Epithelial cell of esophagus (primary cell): ENCODE measurements around the gene HIPK2.

Experiments used
- DNase-seq: peaks from one replicate; pipeline ENCODE4 v3.0.0; 2010; ENCODE audit warnings: low read depth
- H3K4me3 ChIP-seq: 2 replicates; pipeline ENCODE4 v1.5.1; 2011; ENCODE audit warnings: mild to moderate bottlenecking, low read length, control low read depth
- TF ChIP-seq, protein P1 (sequence below): IDR thresholded peaks from 2 replicates; pipeline ENCODE4 v1.5.1; 2011; ENCODE audit warnings: low read depth, mild to moderate bottlenecking, low read length, control low read depth, inconsistent platforms; ENCODE audit not compliant: insufficient read depth; ENCODE audit errors: missing control alignments

The HIPK2 gene

GRCh38 chr7:139774376-139774775, 3.4 kb downstream of the HIPK2 start:
- no peak overlapping the region for H3K4me3 ChIP-seq
- TF ChIP-seq, protein P1, sequence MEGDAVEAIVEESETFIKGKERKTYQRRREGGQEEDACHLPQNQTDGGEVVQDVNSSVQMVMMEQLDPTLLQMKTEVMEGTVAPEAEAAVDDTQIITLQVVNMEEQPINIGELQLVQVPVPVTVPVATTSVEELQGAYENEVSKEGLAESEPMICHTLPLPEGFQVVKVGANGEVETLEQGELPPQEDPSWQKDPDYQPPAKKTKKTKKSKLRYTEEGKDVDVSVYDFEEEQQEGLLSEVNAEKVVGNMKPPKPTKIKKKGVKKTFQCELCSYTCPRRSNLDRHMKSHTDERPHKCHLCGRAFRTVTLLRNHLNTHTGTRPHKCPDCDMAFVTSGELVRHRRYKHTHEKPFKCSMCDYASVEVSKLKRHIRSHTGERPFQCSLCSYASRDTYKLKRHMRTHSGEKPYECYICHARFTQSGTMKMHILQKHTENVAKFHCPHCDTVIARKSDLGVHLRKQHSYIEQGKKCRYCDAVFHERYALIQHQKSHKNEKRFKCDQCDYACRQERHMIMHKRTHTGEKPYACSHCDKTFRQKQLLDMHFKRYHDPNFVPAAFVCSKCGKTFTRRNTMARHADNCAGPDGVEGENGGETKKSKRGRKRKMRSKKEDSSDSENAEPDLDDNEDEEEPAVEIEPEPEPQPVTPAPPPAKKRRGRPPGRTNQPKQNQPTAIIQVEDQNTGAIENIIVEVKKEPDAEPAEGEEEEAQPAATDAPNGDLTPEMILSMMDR: no peak
- peak; percentile 86 for DNase-seq

GRCh38 chr7:139773371-139773770, 4.4 kb downstream of the HIPK2 start:
- H3K4me3 ChIP-seq: no peak overlapping the region
- TF ChIP-seq, protein P1: no peak
- DNase-seq: no peak

DNA sequence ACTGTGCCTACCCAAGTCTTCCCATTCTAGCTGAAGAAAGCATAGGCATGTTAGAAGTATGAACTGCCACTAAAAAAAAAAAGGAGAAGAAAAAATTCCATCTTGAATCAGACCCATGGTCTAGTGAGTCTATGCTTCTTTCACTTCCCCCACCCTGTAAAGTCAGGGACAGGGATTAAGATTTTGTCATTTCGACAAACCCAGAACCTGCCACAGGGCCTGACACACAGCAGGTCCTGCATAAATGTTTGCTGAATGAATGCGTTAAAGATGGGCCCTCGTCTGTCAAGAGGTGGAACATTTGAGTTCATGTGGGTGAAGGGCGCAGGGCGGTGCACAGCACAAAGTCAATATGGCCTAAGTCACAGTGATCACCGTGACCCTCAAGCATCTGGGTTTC, 4.9 kb downstream of the HIPK2 start:
- TF ChIP-seq, protein P1: no peak
- DNase-seq: no peak
- H3K4me3 ChIP-seq: no peak overlapping the region

GRCh38 chr7:139772115-139772514, 5.7 kb downstream of the HIPK2 start:
- TF ChIP-seq, protein P1: no peak
- peak overlapping the region; percentile 29 for H3K4me3 ChIP-seq

GRCh38 chr7:139771001-139771956, 6.5 kb downstream of the HIPK2 start:
- TF ChIP-seq, protein P1: no peak
- DNase-seq: peak; percentile 96
- H3K4me3 ChIP-seq: peak overlapping the region; percentile 29

More at GRCh38 chr7:139772115-139772514, 5.7 kb downstream of the HIPK2 start:
- DNase-seq: peak; percentile 15

DNA sequence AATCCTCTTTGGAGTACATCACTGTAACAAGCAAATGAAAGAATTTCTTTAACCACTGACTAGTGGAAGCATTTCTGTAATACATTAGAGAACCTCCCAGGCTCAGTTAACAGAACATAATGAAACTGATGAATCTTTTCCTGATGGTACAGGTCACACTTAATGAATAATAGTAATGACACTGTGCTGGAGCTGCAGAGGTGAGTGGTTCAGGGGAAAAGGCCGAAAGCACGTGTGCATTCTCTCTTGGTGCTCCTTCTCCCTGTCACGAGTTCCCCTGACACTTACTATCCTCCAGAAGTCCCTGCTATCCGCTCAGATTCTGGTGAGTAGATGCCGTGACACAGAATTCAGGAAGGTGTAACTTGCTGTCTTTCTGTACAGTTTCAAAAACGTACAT, 8.0 kb downstream of the HIPK2 start:
- DNase-seq: no peak
- TF ChIP-seq, protein P1: no peak
- H3K4me3 ChIP-seq: no peak overlapping the region
